Measurements from ENCODE around the gene KIF2A. TPM values are rescaled to one million over a fixed set of nuclear protein-coding genes. Genes with fewer than 3 reads are reported as not detected.

KIF2A gene
- total and polyA plus RNA-seq, 9 of the 15 experiments (the other 6 are each of a cell fraction or from before 2014, with no cell fraction given), result 42.6 to 126 (median 77.6) TPM

DNA sequence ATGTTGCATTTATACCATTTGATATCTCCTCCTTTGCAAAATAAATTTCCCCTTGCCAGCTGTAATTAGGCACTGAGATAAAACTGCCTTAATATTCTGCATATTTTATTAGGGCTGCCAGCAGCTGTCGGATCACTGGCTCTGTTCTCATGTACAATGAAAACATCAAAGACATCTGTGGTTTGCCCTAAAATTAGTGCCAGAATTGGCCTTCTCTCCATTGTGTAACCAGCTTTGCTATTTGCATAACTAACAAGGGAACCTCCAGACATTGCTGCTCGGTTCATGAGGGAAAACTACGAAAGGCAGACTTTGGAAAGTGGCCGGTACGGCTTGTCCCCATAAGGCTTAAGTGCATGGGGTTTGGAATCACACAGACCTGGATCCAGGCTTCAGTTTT, 45.5 kb upstream of the KIF2A start:
- 84% methylated on average over 5 of the region's 5 CpGs for WGBS (ENCODE audit: insufficient coverage, low coverage, missing lambda C conversion rate)
- ATAC-seq, result no peak
- FAIRE-seq, result no peak
- no peaks in the 10 kb centered on the region for H3K79me2 ChIP-seq (ENCODE audit: control insufficient read depth, insufficient read depth, low read length)
- H3K9me1 ChIP-seq (ENCODE audit: control insufficient read depth, insufficient read depth, low read length), result no peaks in the 10 kb centered on the region
- peaks cover 3% of the 10 kb centered on the region; the same call in 1 of the 2 replicates for H3K9me3 ChIP-seq (replicated peaks; ENCODE audit: control insufficient read depth, insufficient read depth, low read depth, low read length)
- H3K4me1 ChIP-seq (replicated peaks in 1 of 2; ENCODE audit: control insufficient read depth in 2 of 2, insufficient read depth in 2 of 2, low read length in 2 of 2), result peaks cover 8 to 35% of the 10 kb centered on the region in 2 experiments; a peak in 4 of 5 replicates
- no peaks in the 10 kb centered on the region for H3K27me3 ChIP-seq (ENCODE audit: control insufficient read depth in 2 of 2, insufficient read depth in 2 of 2, low read length in 2 of 2)
- ChIA-PET CTCF (ENCODE audit: low intra/inter-chr PET ratio) (no interaction called here), POLR2A (interaction anchor here (1.0 to 1.1 kb wide), 2 partner anchors 11 to 45 kb away, joined by 3 to 4 read pairs; partner anchors contain the start of gene KIF2A)
- H3K4me3 ChIP-seq, result no peak overlapping the region
- intact Hi-C loops (cut with micrococcal nuclease) (loop anchor here (5.0 kb wide), 1 partner anchor 47 kb away; the partner anchor contains the start of gene KIF2A), in situ Hi-C loops (cut with MboI) (no loop called here)
- no peaks in the 10 kb centered on the region for H4K20me1 ChIP-seq (replicated peaks; ENCODE audit: control insufficient read depth, insufficient read depth, low read length)
- no peak overlapping the region for H3K9ac ChIP-seq (ENCODE audit: insufficient read depth in 1 of 2, low read depth in 2 of 2, low read length in 2 of 2)
- H2AFZ ChIP-seq (ENCODE audit: low read depth, low read length), result peak overlapping the region; percentile 77
- no TSS peak for BruUV-seq (replicated peaks)
- no peak overlapping the region for H3K27ac ChIP-seq (ENCODE audit: extremely low read depth, low read depth, low read length)
- no peak for DNase-seq (ENCODE audit: extremely low read depth in 1 of 4, low spot score in 3 of 4)
- H3K36me3 ChIP-seq (ENCODE audit: control insufficient read depth, insufficient read depth, low read length), result no peaks in the 10 kb centered on the region
- H3K4me2 ChIP-seq (ENCODE audit: insufficient read depth, low read length), result no peak overlapping the region
- TF ChIP-seq FOXM1 (IDR thresholded peaks at IDR 0.05; ENCODE audit: low read depth) (no peak), FOXM1 (CRISPR knock-in tag; IDR thresholded peaks at IDR 0.05; ENCODE audit: low read depth) (no peak), SP1 (CRISPR knock-in tag; IDR thresholded peaks at IDR 0.05) (no peak), PPARD (CRISPR knock-in tag; IDR thresholded peaks at IDR 0.05) (no peak), ZNF239 (CRISPR knock-in tag; IDR thresholded peaks at IDR 0.05) (no peak), KLF16 (IDR thresholded peaks at IDR 0.05) (no peak)
- TF ChIP-seq, protein P1, sequence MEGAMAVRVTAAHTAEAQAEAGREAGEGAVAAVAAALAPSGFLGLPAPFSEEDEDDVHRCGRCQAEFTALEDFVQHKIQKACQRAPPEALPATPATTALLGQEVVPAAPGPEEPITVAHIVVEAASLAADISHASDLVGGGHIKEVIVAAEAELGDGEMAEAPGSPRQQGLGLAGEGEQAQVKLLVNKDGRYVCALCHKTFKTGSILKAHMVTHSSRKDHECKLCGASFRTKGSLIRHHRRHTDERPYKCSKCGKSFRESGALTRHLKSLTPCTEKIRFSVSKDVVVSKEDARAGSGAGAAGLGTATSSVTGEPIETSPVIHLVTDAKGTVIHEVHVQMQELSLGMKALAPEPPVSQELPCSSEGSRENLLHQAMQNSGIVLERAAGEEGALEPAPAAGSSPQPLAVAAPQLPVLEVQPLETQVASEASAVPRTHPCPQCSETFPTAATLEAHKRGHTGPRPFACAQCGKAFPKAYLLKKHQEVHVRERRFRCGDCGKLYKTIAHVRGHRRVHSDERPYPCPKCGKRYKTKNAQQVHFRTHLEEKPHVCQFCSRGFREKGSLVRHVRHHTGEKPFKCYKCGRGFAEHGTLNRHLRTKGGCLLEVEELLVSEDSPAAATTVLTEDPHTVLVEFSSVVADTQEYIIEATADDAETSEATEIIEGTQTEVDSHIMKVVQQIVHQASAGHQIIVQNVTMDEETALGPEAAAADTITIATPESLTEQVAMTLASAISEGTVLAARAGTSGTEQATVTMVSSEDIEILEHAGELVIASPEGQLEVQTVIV (CRISPR knock-in tag; IDR thresholded peaks at IDR 0.05; ENCODE audit: borderline replicate concordance), result no peak
- TF ChIP-seq, protein P2, sequence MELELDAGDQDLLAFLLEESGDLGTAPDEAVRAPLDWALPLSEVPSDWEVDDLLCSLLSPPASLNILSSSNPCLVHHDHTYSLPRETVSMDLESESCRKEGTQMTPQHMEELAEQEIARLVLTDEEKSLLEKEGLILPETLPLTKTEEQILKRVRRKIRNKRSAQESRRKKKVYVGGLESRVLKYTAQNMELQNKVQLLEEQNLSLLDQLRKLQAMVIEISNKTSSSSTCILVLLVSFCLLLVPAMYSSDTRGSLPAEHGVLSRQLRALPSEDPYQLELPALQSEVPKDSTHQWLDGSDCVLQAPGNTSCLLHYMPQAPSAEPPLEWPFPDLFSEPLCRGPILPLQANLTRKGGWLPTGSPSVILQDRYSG (tag; conservative IDR thresholded peaks at IDR 0.05; ENCODE audit: low read depth), result no peak
- TF ChIP-seq, protein P3, sequence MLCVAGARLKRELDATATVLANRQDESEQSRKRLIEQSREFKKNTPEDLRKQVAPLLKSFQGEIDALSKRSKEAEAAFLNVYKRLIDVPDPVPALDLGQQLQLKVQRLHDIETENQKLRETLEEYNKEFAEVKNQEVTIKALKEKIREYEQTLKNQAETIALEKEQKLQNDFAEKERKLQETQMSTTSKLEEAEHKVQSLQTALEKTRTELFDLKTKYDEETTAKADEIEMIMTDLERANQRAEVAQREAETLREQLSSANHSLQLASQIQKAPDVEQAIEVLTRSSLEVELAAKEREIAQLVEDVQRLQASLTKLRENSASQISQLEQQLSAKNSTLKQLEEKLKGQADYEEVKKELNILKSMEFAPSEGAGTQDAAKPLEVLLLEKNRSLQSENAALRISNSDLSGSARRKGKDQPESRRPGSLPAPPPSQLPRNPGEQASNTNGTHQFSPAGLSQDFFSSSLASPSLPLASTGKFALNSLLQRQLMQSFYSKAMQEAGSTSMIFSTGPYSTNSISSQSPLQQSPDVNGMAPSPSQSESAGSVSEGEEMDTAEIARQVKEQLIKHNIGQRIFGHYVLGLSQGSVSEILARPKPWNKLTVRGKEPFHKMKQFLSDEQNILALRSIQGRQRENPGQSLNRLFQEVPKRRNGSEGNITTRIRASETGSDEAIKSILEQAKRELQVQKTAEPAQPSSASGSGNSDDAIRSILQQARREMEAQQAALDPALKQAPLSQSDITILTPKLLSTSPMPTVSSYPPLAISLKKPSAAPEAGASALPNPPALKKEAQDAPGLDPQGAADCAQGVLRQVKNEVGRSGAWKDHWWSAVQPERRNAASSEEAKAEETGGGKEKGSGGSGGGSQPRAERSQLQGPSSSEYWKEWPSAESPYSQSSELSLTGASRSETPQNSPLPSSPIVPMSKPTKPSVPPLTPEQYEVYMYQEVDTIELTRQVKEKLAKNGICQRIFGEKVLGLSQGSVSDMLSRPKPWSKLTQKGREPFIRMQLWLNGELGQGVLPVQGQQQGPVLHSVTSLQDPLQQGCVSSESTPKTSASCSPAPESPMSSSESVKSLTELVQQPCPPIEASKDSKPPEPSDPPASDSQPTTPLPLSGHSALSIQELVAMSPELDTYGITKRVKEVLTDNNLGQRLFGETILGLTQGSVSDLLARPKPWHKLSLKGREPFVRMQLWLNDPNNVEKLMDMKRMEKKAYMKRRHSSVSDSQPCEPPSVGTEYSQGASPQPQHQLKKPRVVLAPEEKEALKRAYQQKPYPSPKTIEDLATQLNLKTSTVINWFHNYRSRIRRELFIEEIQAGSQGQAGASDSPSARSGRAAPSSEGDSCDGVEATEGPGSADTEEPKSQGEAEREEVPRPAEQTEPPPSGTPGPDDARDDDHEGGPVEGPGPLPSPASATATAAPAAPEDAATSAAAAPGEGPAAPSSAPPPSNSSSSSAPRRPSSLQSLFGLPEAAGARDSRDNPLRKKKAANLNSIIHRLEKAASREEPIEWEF (CRISPR knock-in tag; IDR thresholded peaks at IDR 0.05), result no peak
